Trophoblast cell (in vitro differentiated cells and primary cell): ENCODE results near the gene MYO7B.

Experiments
- DNase-seq, 2 donors: peaks; one replicate each; pipeline ENCODE4 v3.0.0-alpha.2; 2016
- H2AFZ ChIP-seq: 2 replicates; pipeline ENCODE4 v1.6.1; 2013; ENCODE audit warnings: low read length, moderate library complexity, mild to moderate bottlenecking; ENCODE audit not compliant: insufficient read depth, poor library complexity
- H2AK5ac ChIP-seq: 2 replicates; pipeline ENCODE4 v1.6.1; 2013; ENCODE audit warnings: mild to moderate bottlenecking, low read length
- H2BK120ac ChIP-seq: 2 replicates; pipeline ENCODE4 v1.6.1; 2013; ENCODE audit warnings: low read length, mild to moderate bottlenecking, moderate library complexity; ENCODE audit not compliant: insufficient read depth, poor library complexity
- H2BK12ac ChIP-seq: 2 replicates; pipeline ENCODE4 v1.6.1; 2013; ENCODE audit warnings: mild to moderate bottlenecking, low read length, moderate library complexity
- H2BK5ac ChIP-seq: 2 replicates; pipeline ENCODE4 v1.6.1; 2013; ENCODE audit warnings: low read length, low read depth, moderate library complexity, mild to moderate bottlenecking; ENCODE audit not compliant: poor library complexity
- H3K14ac ChIP-seq: 2 replicates; pipeline ENCODE4 v1.6.1; 2013; ENCODE audit warnings: mild to moderate bottlenecking, low read length
- H3K18ac ChIP-seq: 2 replicates; pipeline ENCODE4 v1.6.1; 2013; ENCODE audit warnings: mild to moderate bottlenecking, low read length
- H3K23ac ChIP-seq: 2 replicates; pipeline ENCODE4 v1.6.1; 2013; ENCODE audit warnings: low read length
- H3K27ac ChIP-seq: 2 replicates; pipeline ENCODE4 v1.5.1; 2013; ENCODE audit warnings: low read depth, mild to moderate bottlenecking, inconsistent platforms, low read length, moderate library complexity
- H3K27me3 ChIP-seq: 2 replicates; pipeline ENCODE4 v1.6.1; 2013; ENCODE audit warnings: inconsistent platforms, mild to moderate bottlenecking, low read length, moderate library complexity; ENCODE audit not compliant: insufficient read depth
- H3K36me3 ChIP-seq, 2 experiments: 1 replicate in 1 of 2; 2 replicates in 1 of 2; pipeline ENCODE4 v1.6.1; 2013; ENCODE audit warnings: low read length in 2 of 2, mild to moderate bottlenecking in 2 of 2, moderate library complexity in 1 of 2; ENCODE audit not compliant: insufficient read depth in 2 of 2, control insufficient read depth in 1 of 2
- H3K4ac ChIP-seq: 2 replicates; pipeline ENCODE4 v1.6.1; 2013; ENCODE audit warnings: low read depth, mild to moderate bottlenecking, low read length, moderate library complexity
- H3K4me1 ChIP-seq, 2 experiments: 1 replicate in 1 of 2; 2 replicates in 1 of 2; pipeline ENCODE4 v1.6.1; 2013; ENCODE audit warnings: low read length in 2 of 2, mild to moderate bottlenecking in 2 of 2, moderate library complexity in 1 of 2; ENCODE audit not compliant: insufficient read depth in 2 of 2, control insufficient read depth in 1 of 2
- H3K4me2 ChIP-seq: 2 replicates; pipeline ENCODE4 v1.6.1; 2013; ENCODE audit warnings: inconsistent platforms, mild to moderate bottlenecking, low read length, moderate library complexity
- H3K4me3 ChIP-seq: 2 replicates; pipeline ENCODE4 v1.5.1; 2013; ENCODE audit warnings: mild to moderate bottlenecking, low read depth, low read length, inconsistent platforms
- H3K79me1 ChIP-seq: one replicate; pipeline ENCODE4 v1.6.1; 2013; ENCODE audit warnings: low read length
- H3K79me2 ChIP-seq: 2 replicates; pipeline ENCODE4 v1.6.1; 2013; ENCODE audit warnings: low read length, mild to moderate bottlenecking; ENCODE audit not compliant: control insufficient read depth, insufficient read depth, poor library complexity
- H3K9ac ChIP-seq: 2 replicates; pipeline ENCODE4 v1.6.1; 2013; ENCODE audit warnings: mild to moderate bottlenecking, low read length
- H3K9me3 ChIP-seq: 2 replicates; pipeline ENCODE4 v1.6.1; 2013; ENCODE audit warnings: low read depth, mild to moderate bottlenecking, control low read depth, inconsistent platforms, low read length; ENCODE audit not compliant: insufficient read depth
- H4K12ac ChIP-seq: 2 replicates; pipeline ENCODE4 v1.6.1; 2013; ENCODE audit warnings: low read depth, mild to moderate bottlenecking, low read length, moderate library complexity
- H4K8ac ChIP-seq: 2 replicates; pipeline ENCODE4 v1.6.1; 2013; ENCODE audit warnings: low read depth, mild to moderate bottlenecking, low read length, moderate library complexity
- H4K91ac ChIP-seq: one replicate; pipeline ENCODE4 v1.6.1; 2013; ENCODE audit warnings: low read depth, mild to moderate bottlenecking, low read length, moderate library complexity
- WGBS: extraction: QIAGEN DNeasy Blood & Tissue Kit; methylation state at CpG from one replicate; pipeline ENCODE4 v1.1.7; 2013; ENCODE audit warnings: missing lambda C conversion rate; ENCODE audit not compliant: insufficient read length, insufficient coverage; ENCODE audit errors: extremely low coverage; 5-methylcytosine and 5-hydroxymethylcytosine counted together

MYO7B gene

DNA sequence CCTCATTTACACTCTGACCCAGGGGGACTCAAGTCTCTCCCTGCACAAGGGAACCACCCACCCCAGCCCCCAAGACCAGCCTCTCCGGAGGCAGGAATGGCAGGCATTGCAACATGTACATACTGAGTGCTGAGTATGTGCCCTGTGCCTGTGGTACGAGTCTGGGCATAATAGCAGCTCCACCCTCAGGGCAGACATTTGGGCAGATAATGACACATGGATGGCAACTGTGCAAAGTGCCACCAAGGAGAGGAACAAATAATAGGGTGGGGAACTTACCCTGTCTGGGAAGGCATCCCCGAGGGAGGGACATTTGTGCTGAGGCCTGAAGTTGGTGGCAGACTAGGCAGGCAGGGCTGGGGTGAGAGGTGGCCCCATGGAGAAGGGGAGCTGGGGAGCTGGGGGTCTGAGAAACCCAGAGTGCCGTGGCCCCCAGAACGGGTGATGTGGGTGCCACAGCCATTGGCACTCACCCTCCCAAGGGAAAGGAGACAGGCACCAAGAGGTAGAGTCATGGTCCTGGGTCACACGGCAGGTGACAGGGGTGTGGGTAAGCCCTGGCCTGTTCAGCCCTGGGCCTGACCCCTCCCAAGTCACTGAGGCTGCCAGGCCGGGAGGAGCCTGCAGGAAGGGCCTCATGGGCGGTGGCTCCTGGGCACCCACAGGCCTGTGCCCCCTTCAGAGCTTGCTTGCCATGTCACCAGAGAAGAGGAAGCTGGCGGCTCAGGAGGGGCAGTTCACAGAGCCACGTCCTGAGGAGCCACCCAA is 94.8 kb downstream of the MYO7B start:
- Histone ChIP-seq H2BK12ac (no peak overlapping the region), H3K79me2 (no peaks in the 10 kb centered on the region), H4K12ac (no peak overlapping the region), H2AK5ac (no peak overlapping the region), H4K91ac (no peak overlapping the region), H3K23ac (no peak overlapping the region), H3K9ac (no peak overlapping the region), H3K27me3 (no peaks in the 10 kb centered on the region), H4K8ac (no peak overlapping the region), H3K79me1 (no peaks in the 10 kb centered on the region), H3K4me1 (no peaks in the 10 kb centered on the region), H3K9me3 (peaks cover 5% of the 10 kb centered on the region), H2BK120ac (no peak overlapping the region), H3K36me3 (no peaks in the 10 kb centered on the region), H2BK5ac (no peak overlapping the region), H3K18ac (no peak overlapping the region), H2AFZ (no peak overlapping the region), H3K4me2 (no peak overlapping the region), H3K4ac (no peak overlapping the region), H3K27ac (no peak overlapping the region), H3K4me3 (peak overlapping the region; percentile 18), H3K14ac (no peak overlapping the region)
- DNase-seq, result no peak
- WGBS, result no CpG with 5 or more reads among the region's 10 CpGs

DNA sequence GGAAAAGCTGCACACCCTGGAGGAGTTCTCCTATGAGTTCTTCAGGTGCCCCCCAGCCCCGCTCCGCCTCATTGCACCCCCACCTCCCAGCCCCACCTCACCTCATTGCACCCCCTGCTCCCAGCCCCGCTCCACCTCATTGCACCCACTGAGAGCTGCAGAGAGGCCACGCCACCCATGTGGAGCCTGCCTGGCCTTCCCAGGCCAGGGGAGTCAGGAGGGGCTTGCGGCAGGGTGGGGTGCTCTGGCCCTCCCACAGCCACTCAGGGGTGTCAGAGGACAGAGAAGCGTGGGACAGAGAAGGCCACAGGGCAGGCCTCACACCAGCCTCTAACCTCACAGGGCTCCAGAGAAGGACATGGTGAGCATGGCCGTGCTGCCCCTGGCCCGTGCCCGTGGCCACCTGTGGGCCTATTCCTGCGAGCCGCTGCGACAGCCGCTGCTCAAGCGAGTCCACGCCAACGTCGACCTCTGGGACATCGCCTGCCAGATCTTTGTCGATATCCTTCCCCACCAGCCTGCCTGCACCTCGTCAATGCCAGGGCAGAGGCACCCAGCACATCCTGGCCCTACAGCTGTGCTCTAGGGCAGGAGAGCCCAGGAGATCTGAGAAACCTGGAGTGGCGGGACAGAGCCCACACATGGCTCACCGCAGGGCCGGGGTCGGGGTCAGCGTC is 95.5 kb downstream of the MYO7B start:
- H2AK5ac ChIP-seq, result no peak overlapping the region
- H4K8ac ChIP-seq, result no peak overlapping the region
- H4K91ac ChIP-seq, result no peak overlapping the region
- H3K4me3 ChIP-seq, result no peak overlapping the region
- H3K79me2 ChIP-seq, result no peaks in the 10 kb centered on the region
- H2BK5ac ChIP-seq, result no peak overlapping the region
- H2AFZ ChIP-seq, result no peak overlapping the region
- H3K23ac ChIP-seq, result no peak overlapping the region
- no peak overlapping the region for H4K12ac ChIP-seq
- no CpG with 5 or more reads among the region's 25 CpGs for WGBS
- no peak overlapping the region for H2BK12ac ChIP-seq
- no peaks in the 10 kb centered on the region for H3K27me3 ChIP-seq
- no peak overlapping the region for H3K14ac ChIP-seq
- H2BK120ac ChIP-seq, result no peak overlapping the region
- H3K4me1 ChIP-seq, result no peaks in the 10 kb centered on the region
- H3K9ac ChIP-seq, result no peak overlapping the region
- H3K4me2 ChIP-seq, result no peak overlapping the region
- H3K27ac ChIP-seq, result no peak overlapping the region
- no peak overlapping the region for H3K4ac ChIP-seq
- no peaks in the 10 kb centered on the region for H3K79me1 ChIP-seq
- H3K18ac ChIP-seq, result no peak overlapping the region
- H3K9me3 ChIP-seq, result peaks cover 5% of the 10 kb centered on the region
- H3K36me3 ChIP-seq, result no peaks in the 10 kb centered on the region
- peak in 1 of 2 donors; percentile 18 for DNase-seq

DNA sequence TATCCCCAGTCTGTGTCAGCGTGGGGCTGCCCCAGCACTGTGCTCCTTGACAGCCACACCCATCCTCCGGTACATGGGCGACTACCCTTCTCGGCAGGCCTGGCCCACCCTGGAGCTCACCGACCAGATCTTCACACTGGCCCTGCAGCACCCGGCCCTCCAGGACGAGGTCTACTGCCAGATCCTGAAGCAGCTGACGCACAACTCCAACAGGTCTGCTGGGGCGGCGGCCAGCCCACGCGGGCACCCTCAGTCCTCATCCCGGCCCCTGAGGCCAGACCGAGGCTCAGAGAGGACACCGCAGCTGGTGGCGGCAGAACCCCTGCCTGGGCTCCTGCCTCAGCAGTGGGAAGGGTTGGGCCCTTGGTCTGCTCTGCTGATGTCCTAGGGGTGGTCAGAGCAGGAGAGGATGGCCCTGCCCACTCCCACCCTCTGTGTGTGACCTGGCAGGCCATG is 96.1 kb downstream of the MYO7B start:
- Histone ChIP-seq H2BK5ac (no peak overlapping the region), H3K9ac (no peak overlapping the region), H4K91ac (no peak overlapping the region), H2BK12ac (no peak overlapping the region), H2AFZ (no peak overlapping the region), H3K4me1 (peaks cover 0 to 3% of the 10 kb centered on the region in 2 experiments), H3K4ac (no peak overlapping the region), H3K18ac (no peak overlapping the region), H4K12ac (no peak overlapping the region), H3K4me3 (no peak overlapping the region), H3K27ac (no peak overlapping the region), H3K79me1 (peaks cover 3% of the 10 kb centered on the region), H3K36me3 (no peaks in the 10 kb centered on the region), H3K79me2 (no peaks in the 10 kb centered on the region), H3K27me3 (no peaks in the 10 kb centered on the region), H3K14ac (no peak overlapping the region), H2BK120ac (no peak overlapping the region), H3K9me3 (peaks cover 5% of the 10 kb centered on the region), H4K8ac (no peak overlapping the region), H3K4me2 (no peak overlapping the region), H3K23ac (no peak overlapping the region), H2AK5ac (no peak overlapping the region)
- WGBS, result no CpG with 5 or more reads among the region's 16 CpGs
- DNase-seq, result peak; percentile 76 to 79

DNA sequence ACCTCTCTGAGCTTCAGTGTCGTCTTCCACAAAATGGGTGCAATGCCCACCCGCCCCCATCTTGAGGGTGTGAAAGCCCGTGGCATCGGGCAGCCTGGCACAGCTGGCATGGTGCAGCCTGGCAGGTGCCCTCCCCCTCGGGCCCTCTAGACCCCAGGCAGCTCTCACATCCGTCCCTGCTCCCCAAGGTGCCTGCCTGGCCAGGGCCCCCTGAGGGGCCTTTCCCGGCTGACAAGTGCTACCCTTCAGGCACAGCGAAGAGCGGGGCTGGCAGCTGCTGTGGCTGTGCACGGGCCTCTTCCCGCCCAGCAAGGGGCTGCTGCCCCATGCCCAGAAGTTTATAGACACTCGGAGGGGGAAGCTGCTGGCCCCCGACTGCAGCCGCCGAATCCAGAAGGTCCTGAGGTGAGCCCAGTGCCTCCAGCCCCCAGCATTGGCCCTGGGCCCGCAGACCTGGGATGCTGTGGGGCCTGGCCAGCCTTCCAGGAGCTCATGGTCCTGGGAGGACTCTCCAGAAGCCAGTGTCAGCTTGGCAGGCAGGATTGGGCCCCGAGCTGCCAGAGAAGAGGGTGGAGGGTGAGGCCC is 96.6 kb downstream of the MYO7B start:
- H3K23ac ChIP-seq, result no peak overlapping the region
- no peak overlapping the region for H3K27ac ChIP-seq
- no peak overlapping the region for H4K12ac ChIP-seq
- no peak overlapping the region for H4K91ac ChIP-seq
- H2AFZ ChIP-seq, result no peak overlapping the region
- H3K4ac ChIP-seq, result no peak overlapping the region
- no CpG with 5 or more reads among the region's 17 CpGs for WGBS
- no peak overlapping the region for H3K4me3 ChIP-seq
- H3K79me2 ChIP-seq, result no peaks in the 10 kb centered on the region
- H3K4me2 ChIP-seq, result no peak overlapping the region
- no peak overlapping the region for H3K9ac ChIP-seq
- no peak overlapping the region for H4K8ac ChIP-seq
- no peak overlapping the region for H2BK12ac ChIP-seq
- no peak overlapping the region for H2AK5ac ChIP-seq
- H3K27me3 ChIP-seq, result no peaks in the 10 kb centered on the region
- H3K14ac ChIP-seq, result no peak overlapping the region
- H2BK5ac ChIP-seq, result no peak overlapping the region
- peaks cover 3 to 7% of the 10 kb centered on the region in 2 experiments for H3K4me1 ChIP-seq
- no peak overlapping the region for H3K18ac ChIP-seq
- DNase-seq, result no peak
- no peak overlapping the region for H2BK120ac ChIP-seq
- H3K9me3 ChIP-seq, result peaks cover 5% of the 10 kb centered on the region
- H3K79me1 ChIP-seq, result peaks cover 6% of the 10 kb centered on the region
- H3K36me3 ChIP-seq, result no peaks in the 10 kb centered on the region
